Common myeloid progenitor, CD34-positive (primary cell): ENCODE results near the gene SLC24A3.

Experiments
- CTCF ChIA-PET: fragments of 350-600 bp; sonication (Branson Sonifier 250); formaldehyde crosslinking; loops from one replicate; lab custom pipeline; 2021; ENCODE audit warnings: antibody characterized with exemption; lab: Charles Lee
- POLR2A ChIA-PET: fragments of 350-600 bp; sonication (Branson Sonifier 250); formaldehyde crosslinking; loops from one replicate; lab custom pipeline; 2021; ENCODE audit warnings: antibody characterized with exemption; lab: Charles Lee
- DNase-seq, 3 donors: peaks; one replicate each; pipeline versions ENCODE4 v3.0.0 to v3.0.0-alpha.2; 2013
- H3K27ac ChIP-seq, 2 experiments: 1 replicate in 1 of 2; 2 replicates in 1 of 2; pipeline ENCODE4 v1.7.0; 2013; ENCODE audit warnings: inconsistent platforms in 2 of 2, low read length in 2 of 2, mild to moderate bottlenecking in 2 of 2, low read depth in 1 of 2, moderate library complexity in 1 of 2; ENCODE audit not compliant: severe bottlenecking in 2 of 2, insufficient read depth in 1 of 2, poor library complexity in 1 of 2
- H3K27me3 ChIP-seq, 5 experiments: replicated peaks in 2 of 5; 1 replicate in 3 of 5; 2 replicates in 2 of 5; pipeline versions ENCODE4 v1.6.1 to v1.7.0; 2013; ENCODE audit warnings: low read length in 4 of 5, mild to moderate bottlenecking in 2 of 5, moderate library complexity in 2 of 5, inconsistent platforms in 1 of 5; ENCODE audit not compliant: insufficient read depth in 5 of 5, control insufficient read depth in 4 of 5
- H3K36me3 ChIP-seq, 4 experiments: 1 replicate in 2 of 4; 2 replicates in 2 of 4; pipeline versions ENCODE4 v1.6.1 to v1.7.0; 2013; ENCODE audit warnings: low read length in 3 of 4, control low read depth in 1 of 4, mild to moderate bottlenecking in 1 of 4; ENCODE audit not compliant: control insufficient read depth in 4 of 4, insufficient read depth in 4 of 4
- H3K4me1 ChIP-seq, 4 experiments: 1 replicate in 3 of 4; 2 replicates in 1 of 4; pipeline versions ENCODE4 v1.6.1 to v1.7.1; 2013; ENCODE audit warnings: low read length in 3 of 4, mild to moderate bottlenecking in 3 of 4, control low read depth in 1 of 4, inconsistent platforms in 1 of 4, moderate library complexity in 1 of 4; ENCODE audit not compliant: control insufficient read depth in 4 of 4, insufficient read depth in 4 of 4; ENCODE audit errors: control extremely low read depth in 1 of 4
- H3K4me3 ChIP-seq, 7 experiments: 1 replicate in 4 of 7; 2 replicates in 3 of 7; pipeline versions ENCODE4 v1.5.1 to v1.7.0; 2013; ENCODE audit warnings: mild to moderate bottlenecking in 7 of 7, low read length in 6 of 7, moderate library complexity in 6 of 7, inconsistent platforms in 2 of 7, low read depth in 2 of 7, control low read depth in 1 of 7; ENCODE audit not compliant: insufficient read depth in 4 of 7, control insufficient read depth in 1 of 7; ENCODE audit errors: extremely low read depth in 1 of 7
- H3K9me3 ChIP-seq, 5 experiments: 1 replicate in 4 of 5; 2 replicates in 1 of 5; pipeline versions ENCODE4 v1.6.1 to v1.7.1; 2013; ENCODE audit warnings: low read length in 4 of 5, mild to moderate bottlenecking in 2 of 5, inconsistent platforms in 1 of 5, low read depth in 1 of 5, moderate library complexity in 1 of 5; ENCODE audit not compliant: control insufficient read depth in 4 of 5, insufficient read depth in 2 of 5; ENCODE audit errors: control extremely low read depth in 1 of 5
- WGBS: methylation state at CpG from one replicate; pipeline ENCODE4 v1.1.5; 2013; ENCODE audit not compliant: insufficient coverage; 5-methylcytosine and 5-hydroxymethylcytosine counted together

Gene SLC24A3

GRCh38 chr20:19268426-19268825 is 56.0 kb downstream of the SLC24A3 start:
- Histone ChIP-seq H3K4me1 (peaks cover 0 to 3% (median under 1%) of the 10 kb centered on the region in 4 experiments), H3K9me3 (no peaks in the 10 kb centered on the region), H3K4me3 (no peak overlapping the region), H3K36me3 (no peaks in the 10 kb centered on the region), H3K27me3 (no peaks in the 10 kb centered on the region), H3K27ac (no peak overlapping the region)
- POLR2A ChIA-PET = no interaction called here
- CTCF ChIA-PET = interaction anchor here (1.5 kb wide), 1 partner anchor 15 kb away, joined by 6 read pairs; no protein-coding TSS in a partner anchor
- DNase-seq = no peak
- 100% methylated on average over 2 of the region's 2 CpGs for WGBS

GRCh38 chr20:19269737-19270340 is 57.4 kb downstream of the SLC24A3 start:
- POLR2A ChIA-PET = no interaction called here
- Histone ChIP-seq H3K4me3 (no peak overlapping the region), H3K27ac (no peak overlapping the region), H3K4me1 (no peaks in the 10 kb centered on the region), H3K27me3 (no peaks in the 10 kb centered on the region), H3K9me3 (no peaks in the 10 kb centered on the region), H3K36me3 (no peaks in the 10 kb centered on the region)
- DNase-seq = no peak
- WGBS = 98% methylated on average over 7 of the region's 8 CpGs
- CTCF ChIA-PET = no interaction called here

- Histone ChIP-seq H3K4me3 (no peak overlapping the region), H3K4me1 (peaks cover 2 to 4% (median 3%) of the 10 kb centered on the region in 4 experiments), H3K27me3 (no peaks in the 10 kb centered on the region), H3K9me3 (no peaks in the 10 kb centered on the region), H3K27ac (no peak overlapping the region), H3K36me3 (no peaks in the 10 kb centered on the region)
- 94% methylated on average over 7 of the region's 7 CpGs for WGBS
- ChIA-PET POLR2A (no interaction called here), CTCF (no interaction called here)
- no peak for DNase-seq
Measured at GRCh38 chr20:19271879-19272651, 59.6 kb downstream of the SLC24A3 start.

GRCh38 chr20:19272976-19273654 is 60.7 kb downstream of the SLC24A3 start:
- CTCF ChIA-PET = no interaction called here
- POLR2A ChIA-PET = no interaction called here
- 81% methylated on average over 2 of the region's 6 CpGs for WGBS
- peaks cover 2 to 7% (median 3%) of the 10 kb centered on the region in 4 experiments for H3K4me1 ChIP-seq
- no peaks in the 10 kb centered on the region for H3K36me3 ChIP-seq
- H3K27me3 ChIP-seq = no peaks in the 10 kb centered on the region
- DNase-seq = no peak
- H3K27ac ChIP-seq = no peak overlapping the region
- no peak overlapping the region for H3K4me3 ChIP-seq
- H3K9me3 ChIP-seq = no peaks in the 10 kb centered on the region

GRCh38 chr20:19274001-19274400 is 61.6 kb downstream of the SLC24A3 start:
- no peak overlapping the region for H3K27ac ChIP-seq
- ChIA-PET POLR2A (no interaction called here), CTCF (no interaction called here)
- WGBS = 100% methylated on average over 3 of the region's 5 CpGs
- DNase-seq = no peak
- H3K27me3 ChIP-seq = no peaks in the 10 kb centered on the region
- H3K36me3 ChIP-seq = no peaks in the 10 kb centered on the region
- H3K4me3 ChIP-seq = no peak overlapping the region
- H3K9me3 ChIP-seq = no peaks in the 10 kb centered on the region
- H3K4me1 ChIP-seq = peaks cover 2 to 7% (median 3%) of the 10 kb centered on the region in 4 experiments

- ChIA-PET CTCF (no interaction called here), POLR2A (no interaction called here)
- Histone ChIP-seq H3K4me3 (no peak overlapping the region), H3K27ac (no peak overlapping the region), H3K4me1 (peaks cover 2 to 7% (median 3%) of the 10 kb centered on the region in 4 experiments), H3K36me3 (no peaks in the 10 kb centered on the region), H3K27me3 (no peaks in the 10 kb centered on the region), H3K9me3 (no peaks in the 10 kb centered on the region)
- DNase-seq = no peak
- WGBS = 96% methylated on average over 7 of the region's 8 CpGs
Measured at GRCh38 chr20:19274412-19275015, 62.1 kb downstream of the SLC24A3 start.
